NCI-H1105 treated with DMSO at 0.1 percent for 48 hours (cell line): Measurements from ENCODE around the gene MRPL4.
"Not testable (repeated sequence)": the region's sequence is repeated elsewhere in the genome, so short reads cannot be mapped to it uniquely, and the experiment has no call there.

Experiments
- DNase-seq: peaks from one replicate; lab custom pipeline; 2025; lab: John Stamatoyannopoulos, UW

MRPL4 gene

DNA sequence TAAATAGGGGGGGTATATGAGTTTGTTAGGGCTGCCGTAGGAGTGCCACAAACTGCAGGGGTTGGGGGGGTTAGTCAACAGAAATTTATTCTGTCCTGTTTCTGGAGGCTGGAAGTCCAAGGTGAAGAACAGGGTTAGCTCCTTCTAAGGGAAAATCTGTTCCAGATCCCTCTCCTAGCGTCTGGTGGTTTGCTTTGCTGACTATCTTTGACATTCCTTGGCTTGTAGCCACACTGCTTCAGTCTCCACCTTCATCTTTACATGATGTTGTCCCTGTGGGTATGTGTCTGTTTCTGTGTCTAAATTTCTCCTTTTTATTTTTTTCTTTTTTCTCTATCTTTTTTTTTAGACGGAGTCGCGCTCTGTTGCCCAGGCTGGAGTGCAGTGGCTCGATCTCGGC is 10.8 kb downstream of the MRPL4 start:
- DNase-seq = no peak

DNA sequence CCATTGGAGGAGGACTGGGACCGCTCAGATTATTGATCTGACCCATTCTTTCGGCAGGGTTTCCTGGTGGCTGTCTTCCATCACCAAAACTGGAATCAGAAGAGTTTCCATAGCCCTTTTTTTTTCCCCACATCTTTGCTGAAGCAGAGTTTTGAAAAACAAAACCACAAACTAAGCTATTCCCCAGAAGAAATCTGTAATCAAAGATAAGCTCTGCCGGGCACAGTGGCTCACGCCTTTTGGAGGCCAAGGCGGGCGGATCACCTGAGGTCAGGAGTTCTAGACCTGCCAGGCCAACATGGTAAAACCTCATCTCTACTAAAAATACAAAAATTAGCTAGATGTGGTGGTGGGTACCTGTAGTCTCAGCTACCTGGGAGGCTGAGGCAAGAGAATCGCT is 14.7 kb downstream of the MRPL4 start:
- no peak for DNase-seq

DNA sequence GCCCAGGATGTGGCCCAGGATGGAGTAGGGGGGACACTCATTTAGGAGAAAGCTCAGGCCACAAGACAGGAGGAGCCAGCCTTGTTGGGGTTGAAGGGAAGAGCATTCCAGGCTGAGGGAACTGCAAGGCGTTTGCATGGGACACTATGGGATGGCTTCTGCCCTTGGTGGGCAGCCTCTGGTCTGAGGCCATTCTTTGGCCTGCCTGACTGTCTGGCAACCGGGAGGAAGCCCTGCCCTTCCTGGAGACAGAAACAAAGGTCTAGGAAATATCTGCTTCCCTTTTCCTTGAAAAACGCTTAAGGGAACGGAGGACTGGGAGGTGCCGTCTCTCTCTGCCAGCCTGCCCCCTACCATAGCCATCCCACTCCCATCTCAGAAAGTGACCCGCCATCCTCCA is 16.1 kb downstream of the MRPL4 start:
- DNase-seq = no peak

DNA sequence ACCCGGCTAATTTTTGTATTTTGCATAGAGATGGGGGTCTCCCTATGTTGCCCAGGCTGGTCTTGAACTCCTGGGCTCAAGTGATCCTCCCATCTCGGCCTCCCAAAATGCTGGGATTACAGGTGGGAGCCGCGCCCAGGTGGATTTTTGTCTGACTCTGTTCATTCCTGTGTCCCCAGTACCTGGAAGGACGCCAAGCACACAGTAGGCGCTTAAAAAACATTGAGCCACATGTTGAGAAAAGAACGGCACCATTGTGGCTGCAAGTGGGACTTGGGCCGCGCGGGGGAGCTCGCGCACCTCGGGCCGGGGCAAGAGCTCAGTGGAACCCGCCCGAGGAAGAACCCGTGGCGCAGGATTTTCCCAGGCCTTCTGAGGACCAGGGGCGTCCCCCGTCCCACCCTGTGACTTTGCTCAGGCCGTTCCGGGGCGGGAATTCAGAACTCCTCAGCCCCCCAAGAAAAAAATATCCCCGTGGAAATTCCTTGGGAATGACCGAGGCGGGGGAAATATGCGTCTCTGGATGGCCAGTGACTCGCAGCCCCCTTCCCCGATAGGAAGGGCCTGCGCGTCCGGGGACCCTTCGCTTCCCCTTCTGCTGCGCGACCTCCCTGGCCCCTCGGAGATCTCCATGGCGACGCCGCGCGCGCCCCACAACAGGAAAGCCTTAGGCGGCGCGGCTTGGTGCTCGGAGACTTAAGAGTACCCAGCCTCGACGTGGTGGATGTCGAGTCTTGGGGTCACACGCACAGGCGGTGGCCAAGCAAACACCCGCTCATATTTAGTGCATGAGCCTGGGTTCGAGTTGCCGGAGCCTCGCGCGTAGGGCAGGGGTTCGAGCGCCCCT is 17.5 kb downstream of the MRPL4 start:
- DNase-seq = peak; percentile 48

DNA sequence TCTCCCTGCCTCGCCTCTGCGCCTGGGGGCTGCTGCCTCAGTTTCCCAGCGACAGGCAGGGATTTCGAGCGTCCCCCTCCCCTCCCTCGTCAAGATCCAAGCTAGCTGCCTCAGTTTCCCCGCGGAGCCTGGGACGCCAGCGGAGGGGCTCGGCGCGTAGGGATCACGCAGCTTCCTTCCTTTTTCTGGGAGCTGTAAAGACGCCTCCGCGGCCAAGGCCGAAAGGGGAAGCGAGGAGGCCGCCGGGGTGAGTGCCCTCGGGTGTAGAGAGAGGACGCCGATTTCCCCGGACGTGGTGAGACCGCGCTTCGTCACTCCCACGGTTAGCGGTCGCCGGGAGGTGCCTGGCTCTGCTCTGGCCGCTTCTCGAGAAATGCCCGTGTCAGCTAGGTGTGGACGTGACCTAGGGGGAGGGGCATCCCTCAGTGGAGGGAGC is 18.2 kb downstream of the MRPL4 start:
- DNase-seq = no peak

DNA sequence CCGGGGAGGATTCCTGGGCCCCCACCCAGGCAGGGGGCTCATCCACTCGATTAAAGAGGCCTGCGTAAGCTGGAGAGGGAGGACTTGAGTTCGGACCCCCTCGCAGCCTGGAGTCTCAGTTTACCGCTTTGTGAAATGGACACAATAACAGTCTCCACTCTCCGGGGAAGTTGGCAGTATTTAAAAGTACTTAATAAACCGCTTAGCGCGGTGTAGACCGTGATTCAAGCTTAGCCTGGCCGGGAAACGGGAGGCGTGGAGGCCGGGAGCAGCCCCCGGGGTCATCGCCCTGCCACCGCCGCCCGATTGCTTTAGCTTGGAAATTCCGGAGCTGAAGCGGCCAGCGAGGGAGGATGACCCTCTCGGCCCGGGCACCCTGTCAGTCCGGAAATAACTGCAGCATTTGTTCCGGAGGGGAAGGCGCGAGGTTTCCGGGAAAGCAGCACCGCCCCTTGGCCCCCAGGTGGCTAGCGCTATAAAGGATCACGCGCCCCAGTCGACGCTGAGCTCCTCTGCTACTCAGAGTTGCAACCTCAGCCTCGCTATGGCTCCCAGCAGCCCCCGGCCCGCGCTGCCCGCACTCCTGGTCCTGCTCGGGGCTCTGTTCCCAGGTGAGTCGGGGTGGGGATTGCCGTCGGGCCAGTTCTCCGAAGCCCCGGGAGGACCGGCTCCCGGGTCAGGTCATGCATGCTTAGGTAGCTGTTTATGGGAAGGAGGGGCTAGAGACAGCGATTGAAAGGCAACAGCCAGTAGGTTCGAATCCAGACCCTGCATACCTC is 18.8 kb downstream of the MRPL4 start, which contains the start of gene ICAM1:
TSS of gene ICAM1 (plus strand) at position 505 of the 779 bp plus-strand sequence. CDS start at position 545, 40 bp downstream.
- peak; percentile 4 for DNase-seq

DNA sequence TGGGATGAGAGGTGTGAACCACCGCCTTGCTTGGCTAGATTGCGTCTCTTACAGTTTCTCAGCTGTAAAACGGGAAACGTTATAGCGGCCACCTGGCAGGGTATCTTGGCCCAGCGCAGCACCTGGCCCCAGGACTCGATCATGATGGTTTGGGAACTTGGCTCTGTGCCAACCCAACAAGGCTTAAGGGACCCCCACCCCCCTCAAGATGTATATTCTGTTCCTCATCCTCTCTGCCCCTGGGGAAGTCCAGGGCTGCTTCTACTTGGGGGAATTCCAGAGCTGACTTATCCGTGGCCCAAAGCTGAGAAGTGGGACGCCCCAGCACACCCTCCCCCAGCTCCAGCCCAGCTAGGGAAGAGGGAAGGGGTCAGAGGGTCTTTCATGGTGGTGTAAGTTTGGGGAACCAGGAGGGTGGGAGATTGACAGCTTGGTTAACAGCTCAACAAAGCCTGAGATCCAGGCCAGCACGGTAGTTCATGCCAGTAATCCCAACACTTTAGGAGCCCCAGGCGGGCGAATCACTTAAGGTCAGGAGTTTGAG is 19.6 kb downstream of the MRPL4 start:
- DNase-seq = no peak

DNA sequence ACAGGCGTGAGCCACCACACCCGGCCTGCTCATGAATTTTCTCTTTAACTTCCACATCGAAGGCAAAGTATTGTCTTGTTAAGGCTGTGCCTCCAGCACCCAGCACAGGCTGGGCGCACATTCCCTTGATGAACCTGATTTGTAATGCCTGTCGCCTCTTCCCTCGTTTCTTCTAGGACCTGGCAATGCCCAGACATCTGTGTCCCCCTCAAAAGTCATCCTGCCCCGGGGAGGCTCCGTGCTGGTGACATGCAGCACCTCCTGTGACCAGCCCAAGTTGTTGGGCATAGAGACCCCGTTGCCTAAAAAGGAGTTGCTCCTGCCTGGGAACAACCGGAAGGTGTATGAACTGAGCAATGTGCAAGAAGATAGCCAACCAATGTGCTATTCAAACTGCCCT is 22.6 kb downstream of the MRPL4 start:
- DNase-seq = no peak

DNA sequence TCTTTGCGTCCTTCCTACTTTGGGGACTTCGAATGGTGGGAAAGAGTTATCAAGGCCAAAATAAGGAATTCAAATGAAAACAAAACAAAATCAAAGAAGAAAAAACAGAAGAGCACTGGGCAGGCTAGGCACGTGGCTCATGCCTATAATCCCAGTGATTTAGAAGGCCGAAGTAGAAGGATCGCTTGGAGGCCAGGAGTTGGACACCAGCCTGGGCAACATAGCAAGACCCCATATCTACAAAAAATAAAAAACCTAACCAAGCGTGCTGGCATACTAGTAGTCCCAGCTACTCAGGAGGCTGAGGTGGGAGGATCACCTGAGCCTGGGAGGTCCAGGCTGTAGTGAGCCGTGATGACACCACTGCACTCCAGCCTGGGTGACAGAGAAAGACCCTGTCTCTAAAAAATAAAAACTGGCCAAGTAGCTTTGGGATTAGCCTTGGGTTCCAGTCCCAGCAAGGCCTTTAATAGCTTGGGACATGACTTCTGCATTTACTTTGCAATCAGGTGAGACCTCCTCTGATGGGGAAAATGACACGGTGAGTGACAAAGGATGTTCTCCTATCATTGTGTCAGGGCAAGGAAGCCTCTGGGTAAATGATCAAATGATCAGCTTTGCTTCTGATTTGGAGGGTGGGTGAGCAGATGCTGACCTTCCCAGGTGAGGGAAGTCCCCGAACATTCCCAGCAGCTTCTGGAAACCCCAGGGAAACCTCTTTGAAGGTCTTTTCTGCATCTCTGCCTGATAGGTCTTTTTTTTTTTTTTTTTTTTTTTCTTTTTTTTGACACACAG is 26.0 kb downstream of the MRPL4 start:
- no peak for DNase-seq

DNA sequence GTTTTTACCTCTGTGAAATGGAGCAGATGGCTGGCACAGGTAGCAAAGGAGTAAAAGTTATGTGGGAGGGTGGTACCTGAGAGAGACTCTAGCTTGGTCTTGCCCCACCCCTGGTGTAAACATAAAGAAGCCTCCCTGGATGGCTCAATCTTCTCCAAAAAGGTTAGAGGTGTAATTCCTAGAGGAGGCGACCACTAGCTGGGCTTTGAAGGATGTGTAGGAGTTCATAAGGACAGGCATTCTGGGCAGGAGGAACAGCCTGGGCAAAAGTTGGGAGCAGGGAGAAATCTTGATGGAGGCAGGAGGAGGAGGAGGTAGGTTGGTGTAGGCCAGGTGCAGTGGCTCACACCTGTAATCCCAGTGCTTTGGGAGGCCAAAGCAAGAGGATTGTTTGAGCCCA is 26.9 kb downstream of the MRPL4 start:
- DNase-seq = no peak

DNA sequence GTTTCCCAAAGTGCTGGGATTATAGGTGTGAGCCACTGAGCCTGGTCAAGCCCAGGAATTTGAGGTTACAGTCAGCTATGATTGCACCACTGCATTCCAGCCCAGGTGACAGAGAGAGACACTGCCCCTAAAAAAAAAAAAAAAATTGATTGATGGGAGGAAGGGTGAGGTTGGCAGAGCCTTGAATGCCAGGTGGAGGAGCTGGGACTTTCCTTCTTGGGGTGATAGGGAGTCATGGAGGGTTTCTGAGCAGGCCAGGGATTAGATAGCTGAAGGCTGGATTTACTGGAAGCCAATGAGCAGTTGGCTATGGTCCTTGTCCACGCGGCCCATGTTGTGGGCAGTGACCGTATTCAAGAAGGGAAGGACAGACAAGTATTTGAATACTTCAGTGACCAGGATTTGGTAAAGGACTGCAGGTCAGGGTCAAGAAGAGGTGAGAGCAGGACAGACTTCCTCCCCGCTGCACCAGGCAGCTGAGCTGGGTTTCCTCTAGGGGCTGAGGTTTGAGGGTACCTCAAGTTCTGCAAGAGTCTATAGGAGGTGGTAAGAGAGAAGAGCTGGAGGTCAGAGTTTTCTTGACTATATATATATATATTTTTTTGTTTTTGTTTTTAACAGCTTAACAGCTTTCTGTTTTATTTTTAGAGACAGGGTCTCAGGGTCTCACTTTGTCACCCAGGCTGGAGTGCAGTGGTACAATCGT is 27.9 kb downstream of the MRPL4 start:
- DNase-seq = no peak

DNA sequence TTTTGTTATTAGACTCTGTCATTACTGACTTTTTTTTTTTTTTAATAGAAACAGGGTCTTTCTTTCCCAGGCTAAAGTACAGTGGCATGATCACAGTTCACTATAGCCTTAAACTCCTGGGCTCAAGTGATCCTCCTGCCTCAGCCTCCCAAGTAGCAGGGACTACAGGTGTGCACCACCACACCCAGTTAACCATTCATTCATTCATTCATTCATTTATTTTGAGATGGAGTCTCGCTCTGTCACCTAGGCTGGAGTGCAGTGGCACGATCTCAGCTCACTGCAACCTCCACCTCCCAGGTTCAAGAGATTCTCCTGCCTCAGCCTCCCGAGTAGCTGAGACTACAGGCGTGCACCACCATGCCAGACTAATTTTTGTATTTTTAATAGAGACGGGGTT is 30.0 kb downstream of the MRPL4 start:
- not testable (repeated sequence) for DNase-seq

DNA sequence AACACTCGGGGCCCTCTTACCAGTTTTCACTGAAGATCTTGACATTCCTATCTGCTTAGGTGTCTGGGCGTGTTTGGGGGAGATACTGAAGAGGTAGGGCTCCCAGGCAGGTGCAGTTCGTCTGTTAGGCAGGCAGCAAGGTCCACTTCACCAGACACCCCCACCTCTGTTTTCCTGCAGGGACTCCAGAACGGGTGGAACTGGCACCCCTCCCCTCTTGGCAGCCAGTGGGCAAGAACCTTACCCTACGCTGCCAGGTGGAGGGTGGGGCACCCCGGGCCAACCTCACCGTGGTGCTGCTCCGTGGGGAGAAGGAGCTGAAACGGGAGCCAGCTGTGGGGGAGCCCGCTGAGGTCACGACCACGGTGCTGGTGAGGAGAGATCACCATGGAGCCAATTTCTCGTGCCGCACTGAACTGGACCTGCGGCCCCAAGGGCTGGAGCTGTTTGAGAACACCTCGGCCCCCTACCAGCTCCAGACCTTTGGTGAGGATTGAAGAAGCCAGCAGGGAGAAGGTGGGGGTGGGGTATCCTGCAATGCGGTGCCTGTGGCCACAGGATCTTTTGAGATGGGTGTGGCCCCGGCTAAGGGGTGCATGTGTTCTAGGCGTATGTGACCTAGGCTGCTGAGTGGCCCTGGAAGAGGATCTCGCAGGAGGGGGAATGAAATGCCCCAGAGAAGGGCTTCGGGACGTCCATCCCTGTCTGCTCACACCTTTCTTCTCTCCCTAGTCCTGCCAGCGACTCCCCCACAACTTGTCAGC is 31.5 kb downstream of the MRPL4 start:
- no peak for DNase-seq

DNA sequence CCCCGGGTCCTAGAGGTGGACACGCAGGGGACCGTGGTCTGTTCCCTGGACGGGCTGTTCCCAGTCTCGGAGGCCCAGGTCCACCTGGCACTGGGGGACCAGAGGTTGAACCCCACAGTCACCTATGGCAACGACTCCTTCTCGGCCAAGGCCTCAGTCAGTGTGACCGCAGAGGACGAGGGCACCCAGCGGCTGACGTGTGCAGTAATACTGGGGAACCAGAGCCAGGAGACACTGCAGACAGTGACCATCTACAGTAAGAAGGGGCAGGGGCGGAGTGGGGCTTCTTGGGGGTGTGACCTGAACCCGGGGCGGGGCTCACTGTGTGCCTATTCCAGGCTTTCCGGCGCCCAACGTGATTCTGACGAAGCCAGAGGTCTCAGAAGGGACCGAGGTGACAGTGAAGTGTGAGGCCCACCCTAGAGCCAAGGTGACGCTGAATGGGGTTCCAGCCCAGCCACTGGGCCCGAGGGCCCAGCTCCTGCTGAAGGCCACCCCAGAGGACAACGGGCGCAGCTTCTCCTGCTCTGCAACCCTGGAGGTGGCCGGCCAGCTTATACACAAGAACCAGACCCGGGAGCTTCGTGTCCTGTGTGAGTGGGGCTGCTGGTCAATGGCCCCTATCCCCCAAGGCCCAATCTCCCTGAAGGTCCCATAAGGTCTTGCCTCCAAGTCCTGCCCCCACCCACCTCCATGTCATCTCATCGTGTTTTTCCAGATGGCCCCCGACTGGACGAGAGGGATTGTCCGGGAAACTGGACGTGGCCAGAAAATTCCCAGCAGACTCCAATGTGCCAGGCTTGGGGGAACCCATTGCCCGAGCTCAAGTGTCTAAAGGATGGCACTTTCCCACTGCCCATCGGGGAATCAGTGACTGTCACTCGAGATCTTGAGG is 32.3 kb downstream of the MRPL4 start:
- DNase-seq = no peak

DNA sequence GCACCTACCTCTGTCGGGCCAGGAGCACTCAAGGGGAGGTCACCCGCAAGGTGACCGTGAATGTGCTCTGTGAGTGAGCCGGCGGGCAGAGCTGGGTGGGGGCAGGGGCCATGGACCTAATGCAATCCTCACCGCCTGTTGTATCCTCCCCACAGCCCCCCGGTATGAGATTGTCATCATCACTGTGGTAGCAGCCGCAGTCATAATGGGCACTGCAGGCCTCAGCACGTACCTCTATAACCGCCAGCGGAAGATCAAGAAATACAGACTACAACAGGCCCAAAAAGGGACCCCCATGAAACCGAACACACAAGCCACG is 32.9 kb downstream of the MRPL4 start:
- DNase-seq = no peak

DNA sequence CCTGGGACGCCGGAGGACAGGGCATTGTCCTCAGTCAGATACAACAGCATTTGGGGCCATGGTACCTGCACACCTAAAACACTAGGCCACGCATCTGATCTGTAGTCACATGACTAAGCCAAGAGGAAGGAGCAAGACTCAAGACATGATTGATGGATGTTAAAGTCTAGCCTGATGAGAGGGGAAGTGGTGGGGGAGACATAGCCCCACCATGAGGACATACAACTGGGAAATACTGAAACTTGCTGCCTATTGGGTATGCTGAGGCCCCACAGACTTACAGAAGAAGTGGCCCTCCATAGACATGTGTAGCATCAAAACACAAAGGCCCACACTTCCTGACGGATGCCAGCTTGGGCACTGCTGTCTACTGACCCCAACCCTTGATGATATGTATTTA is 33.4 kb downstream of the MRPL4 start:
- DNase-seq = no peak

DNA sequence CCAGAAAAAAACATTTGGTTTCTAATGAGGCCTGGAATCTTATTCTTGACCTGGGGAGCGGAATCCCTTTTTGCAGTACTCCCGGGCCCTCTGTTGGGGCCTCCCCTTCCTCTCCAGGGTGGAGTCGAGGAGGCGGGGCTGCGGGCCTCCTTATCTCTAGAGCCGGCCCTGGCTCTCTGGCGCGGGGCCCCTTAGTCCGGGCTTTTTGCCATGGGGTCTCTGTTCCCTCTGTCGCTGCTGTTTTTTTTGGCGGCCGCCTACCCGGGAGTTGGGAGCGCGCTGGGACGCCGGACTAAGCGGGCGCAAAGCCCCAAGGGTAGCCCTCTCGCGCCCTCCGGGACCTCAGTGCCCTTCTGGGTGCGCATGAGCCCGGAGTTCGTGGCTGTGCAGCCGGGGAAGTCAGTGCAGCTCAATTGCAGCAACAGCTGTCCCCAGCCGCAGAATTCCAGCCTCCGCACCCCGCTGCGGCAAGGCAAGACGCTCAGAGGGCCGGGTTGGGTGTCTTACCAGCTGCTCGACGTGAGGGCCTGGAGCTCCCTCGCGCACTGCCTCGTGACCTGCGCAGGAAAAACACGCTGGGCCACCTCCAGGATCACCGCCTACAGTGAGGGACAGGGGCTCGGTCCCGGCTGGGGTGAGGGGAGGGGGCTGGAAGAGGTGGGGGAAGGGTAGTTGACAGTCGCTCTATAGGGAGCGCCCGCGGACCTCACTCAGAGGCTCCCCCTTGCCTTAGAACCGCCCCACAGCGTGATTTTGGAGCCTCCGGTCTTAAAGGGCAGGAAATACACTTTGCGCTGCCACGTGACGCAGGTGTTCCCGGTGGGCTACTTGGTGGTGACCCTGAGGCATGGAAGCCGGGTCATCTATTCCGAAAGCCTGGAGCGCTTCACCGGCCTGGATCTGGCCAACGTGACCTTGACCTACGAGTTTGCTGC is 35.1 kb downstream of the MRPL4 start, which contains the start of gene ICAM4:
TSS of gene ICAM4 (plus strand) at position 153 of the 935 bp plus-strand sequence. CDS start at position 211, 58 bp downstream.
- DNase-seq = no peak

DNA sequence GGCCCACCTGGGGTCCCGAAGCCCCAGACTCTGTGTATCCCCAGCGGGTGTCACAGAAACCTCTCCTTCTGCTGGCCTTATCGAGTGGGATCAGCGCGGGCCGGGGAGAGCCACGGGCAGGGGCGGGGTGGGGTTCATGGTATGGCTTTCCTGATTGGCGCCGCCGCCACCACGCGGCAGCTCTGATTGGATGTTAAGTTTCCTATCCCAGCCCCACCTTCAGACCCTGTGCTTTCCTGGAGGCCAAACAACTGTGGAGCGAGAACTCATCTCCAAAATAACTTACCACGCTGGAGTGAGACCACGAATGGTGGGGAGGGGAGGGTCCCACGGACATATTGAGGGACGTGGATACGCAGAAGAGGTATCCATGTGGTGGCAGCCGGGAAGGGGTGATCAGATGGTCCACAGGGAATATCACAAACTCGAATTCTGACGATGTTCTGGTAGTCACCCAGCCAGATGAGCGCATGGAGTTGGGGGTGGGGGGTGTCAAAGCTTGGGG is 36.7 kb downstream of the MRPL4 start:
- peak; percentile 43 for DNase-seq
